Uterus (tissue), 4 donors: ENCODE measurements around the gene DTX2. TPM values are rescaled to one million over a fixed set of nuclear protein-coding genes. Genes with fewer than 3 reads are reported as not detected.
"Not testable (repeated sequence)": the region's sequence is repeated elsewhere in the genome, so short reads cannot be mapped to it uniquely, and the experiment has no call there.

Experiments used
- DNase-seq, 2 donors: peaks; one replicate each; pipeline ENCODE4 v3.0.0-alpha.2; 2019 to 2020
- H3K27ac ChIP-seq, 2 donors: fragments of 200-600 bp; sonication (generic); 1 replicate in 1 of 2; 2 replicates in 1 of 2; pipeline ENCODE4 v1.5.1; 2016 to 2018
- H3K27me3 ChIP-seq, 2 donors: fragments of 200-600 bp; sonication (generic); one replicate each; pipeline ENCODE4 v1.5.1; 2018 to 2019; ENCODE audit warnings: control low read depth in 1 of 2
- H3K36me3 ChIP-seq, 2 donors: fragments of 200-600 bp; sonication (generic); one replicate each; pipeline ENCODE4 v1.5.1; 2019; ENCODE audit warnings: control low read depth in 1 of 2
- H3K4me1 ChIP-seq, 2 donors: fragments of 200-600 bp; sonication (generic); one replicate each; pipeline ENCODE4 v1.5.1; 2018 to 2019; ENCODE audit warnings: control low read depth in 1 of 2
- H3K4me3 ChIP-seq, 2 donors: fragments of 200-600 bp; sonication (generic); 1 replicate in 1 of 2; 2 replicates in 1 of 2; pipeline ENCODE4 v1.5.1; 2018 to 2019; ENCODE audit warnings: mild to moderate bottlenecking in 1 of 2
- H3K9me3 ChIP-seq, 2 donors: fragments of 200-600 bp; sonication (generic); one replicate each; pipeline ENCODE4 v1.5.1; 2019; ENCODE audit warnings: control low read depth in 1 of 2
- intact Hi-C: fragments of 100-400 bp; cut with DNase I; formaldehyde crosslinking; loops from one replicate; pipeline ENCODE4 v1.15.1; 2023; ENCODE audit warnings: low total_unique reads
- total RNA-seq, 4 donors: library from RNA; depleted of rRNA in 3 of 4; stranded (reverse); fragments of >200 nt in 3 of 4; gene quantifications; one replicate each; pipeline versions ENCODE4 v1.1.0 to v1.2.4, GENCODE V29; 2014 to 2023
- donor health status: DM: yes; HTN: yes; CAD: no.

The DTX2 gene
- total RNA-seq, 4 donors from 2014 or later, result 6.9 to 41.5 (median 25.5) TPM

- H3K36me3 ChIP-seq, DNase-seq, H3K4me1 ChIP-seq, H3K4me3 ChIP-seq, H3K27me3 ChIP-seq, H3K27ac ChIP-seq, intact Hi-C loops, H3K9me3 ChIP-seq: not testable (repeated sequence)
Observed at GRCh38 chr7:76441792-76442191, 19.7 kb upstream of the DTX2 start.

- intact Hi-C loops, DNase-seq, H3K36me3 ChIP-seq, H3K27ac ChIP-seq, H3K4me3 ChIP-seq, H3K9me3 ChIP-seq, H3K27me3 ChIP-seq, H3K4me1 ChIP-seq: not testable (repeated sequence)
Observed at GRCh38 chr7:76442664-76443446, 18.7 kb upstream of the DTX2 start.

DNA sequence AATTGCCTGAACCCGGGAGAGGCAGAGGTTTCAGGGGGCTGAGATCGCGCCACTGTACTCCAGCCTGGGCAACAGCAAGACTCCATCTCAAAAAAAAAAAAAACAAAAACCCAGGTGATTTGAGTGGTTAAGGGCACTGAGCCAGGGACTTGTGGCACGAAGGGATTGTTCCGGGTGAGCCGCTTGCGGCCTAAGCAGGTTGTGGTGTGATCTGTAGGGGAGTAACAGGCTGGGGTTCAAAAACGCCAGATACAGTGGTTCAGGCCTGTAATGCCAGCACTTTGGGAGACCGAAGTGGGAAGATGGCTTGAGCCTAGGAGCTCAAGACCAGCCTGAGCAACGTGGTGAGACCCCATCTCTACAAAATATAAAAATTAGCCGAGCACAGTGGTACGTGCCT, 17.7 kb upstream of the DTX2 start:
- H3K4me1 ChIP-seq, DNase-seq, intact Hi-C loops, H3K36me3 ChIP-seq, H3K9me3 ChIP-seq, H3K27me3 ChIP-seq, H3K27ac ChIP-seq, H3K4me3 ChIP-seq: not testable (repeated sequence)

DNA sequence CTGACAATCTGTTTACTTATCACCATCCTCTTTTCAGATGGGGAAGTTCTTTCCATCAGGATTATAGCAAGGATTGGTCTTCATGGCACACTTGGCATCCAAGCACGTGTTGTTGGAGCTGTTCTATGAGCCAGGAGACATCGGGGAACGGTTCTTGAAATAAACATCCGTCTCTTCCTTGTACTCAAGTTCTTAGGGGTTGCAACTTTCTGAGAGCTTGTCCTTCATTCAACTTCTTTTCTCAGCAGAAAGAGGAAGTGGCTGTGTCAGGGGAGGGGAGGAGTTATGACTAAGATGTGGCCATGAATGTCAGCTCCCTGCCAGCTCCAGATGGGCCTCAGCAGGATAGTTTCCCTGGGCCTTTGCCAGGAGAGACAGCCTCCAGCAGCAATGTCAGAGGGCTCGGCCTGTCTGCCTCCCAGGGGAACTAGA, 15.9 kb upstream of the DTX2 start:
- intact Hi-C loops, H3K4me1 ChIP-seq, H3K4me3 ChIP-seq, H3K36me3 ChIP-seq, DNase-seq, H3K9me3 ChIP-seq, H3K27me3 ChIP-seq: not testable (repeated sequence)
- peak overlapping the region; percentile 33 to 39 for H3K27ac ChIP-seq

DNA sequence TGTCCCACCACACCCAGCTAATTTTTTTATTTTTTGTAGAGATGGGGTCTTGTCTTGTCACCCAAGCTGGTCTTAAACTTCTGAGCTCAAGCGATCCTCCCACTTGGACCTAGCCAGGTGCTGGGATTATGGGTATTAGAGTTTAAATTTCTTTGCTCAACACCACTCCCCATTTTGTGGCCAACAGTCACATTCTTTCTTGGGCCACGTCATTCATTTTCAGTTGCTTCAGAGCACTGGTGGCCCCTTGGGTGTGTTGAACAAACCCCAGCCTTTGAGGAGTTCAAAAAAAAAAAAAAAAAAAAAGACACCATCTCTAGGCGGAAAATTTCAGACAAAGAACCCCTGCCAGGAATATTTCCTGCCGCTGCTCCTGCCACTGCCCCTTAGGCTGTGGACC, 4.5 kb upstream of the DTX2 start:
- H3K9me3 ChIP-seq, H3K27me3 ChIP-seq, H3K36me3 ChIP-seq, H3K4me1 ChIP-seq, intact Hi-C loops, DNase-seq, H3K27ac ChIP-seq, H3K4me3 ChIP-seq: not testable (repeated sequence)

GRCh38 chr7:76458504-76458903, 3.0 kb upstream of the DTX2 start:
- DNase-seq, intact Hi-C loops, H3K4me3 ChIP-seq, H3K36me3 ChIP-seq, H3K27me3 ChIP-seq, H3K4me1 ChIP-seq, H3K9me3 ChIP-seq, H3K27ac ChIP-seq: not testable (repeated sequence)

DNA sequence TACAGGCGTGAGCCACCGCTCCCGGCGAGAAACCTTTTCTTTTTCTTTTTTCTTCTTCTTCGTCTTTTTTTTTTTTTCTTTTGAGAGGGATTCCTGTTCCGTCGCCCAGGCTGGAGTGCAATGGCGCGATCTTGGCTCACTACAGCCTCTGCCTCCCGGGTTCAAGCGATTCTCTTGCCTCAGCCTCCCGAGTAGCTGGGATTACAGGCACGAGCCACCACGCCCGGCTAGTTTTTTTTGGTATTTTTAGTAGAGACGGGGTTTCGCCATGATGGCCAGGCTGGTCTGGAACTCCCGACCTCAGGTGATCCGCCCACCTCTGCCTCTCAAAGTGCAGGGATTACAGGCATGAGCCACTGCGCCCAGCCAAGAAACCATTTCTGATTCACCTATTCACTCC, 742 bp upstream of the DTX2 start:
- H3K27ac ChIP-seq, H3K9me3 ChIP-seq, H3K4me3 ChIP-seq, H3K4me1 ChIP-seq, H3K27me3 ChIP-seq, DNase-seq, H3K36me3 ChIP-seq, intact Hi-C loops: not testable (repeated sequence)

DNA sequence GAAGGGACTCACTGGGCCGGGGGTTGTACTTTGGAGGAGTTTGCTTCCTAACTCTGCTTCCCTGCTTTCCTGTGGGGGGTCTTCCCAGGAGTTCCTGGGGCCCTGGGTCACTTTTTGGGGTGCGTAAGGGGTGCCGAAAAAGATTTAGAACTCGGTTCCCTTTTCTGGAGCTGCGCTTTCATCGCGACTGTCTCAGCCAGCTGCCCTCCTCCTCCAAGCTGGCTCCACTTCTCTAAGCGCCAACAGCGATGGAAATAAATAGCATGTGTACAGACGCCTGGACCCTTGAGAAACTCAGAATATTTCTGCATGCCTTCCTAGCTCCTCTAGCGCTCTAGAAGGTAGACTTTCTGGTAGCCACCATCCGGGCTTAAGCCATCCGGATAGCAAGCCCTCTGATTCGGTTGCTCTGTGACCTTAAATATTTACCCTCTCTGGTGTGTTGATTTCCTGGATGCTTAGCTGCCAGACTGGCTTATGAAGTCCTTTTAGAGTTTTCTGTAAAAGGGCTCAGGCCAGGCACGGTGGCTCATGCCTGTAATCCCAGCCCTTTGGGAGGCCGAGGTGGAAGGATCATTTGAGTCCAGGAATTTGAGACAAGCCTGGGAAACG, 868 bp downstream of the DTX2 start:
- H3K27me3 ChIP-seq, intact Hi-C loops, H3K9me3 ChIP-seq: not testable (repeated sequence)

GRCh38 chr7:76464959-76465358, 3.5 kb downstream of the DTX2 start:
- intact Hi-C loops, H3K4me3 ChIP-seq, H3K9me3 ChIP-seq, H3K27ac ChIP-seq, H3K27me3 ChIP-seq, H3K4me1 ChIP-seq, DNase-seq, H3K36me3 ChIP-seq: not testable (repeated sequence)

More for the DNA sequence above, 868 bp downstream of the DTX2 start:
- not testable (repeated sequence) for H3K4me3 ChIP-seq, H3K36me3 ChIP-seq, DNase-seq, H3K4me1 ChIP-seq, H3K27ac ChIP-seq

- H3K27me3 ChIP-seq, H3K9me3 ChIP-seq, intact Hi-C loops, H3K4me3 ChIP-seq, H3K4me1 ChIP-seq, DNase-seq, H3K36me3 ChIP-seq: not testable (repeated sequence)
- peak overlapping the region in 1 of 2 donors; percentile 83 for H3K27ac ChIP-seq
Observed at GRCh38 chr7:76465950-76466349, 4.4 kb downstream of the DTX2 start.

GRCh38 chr7:76467743-76468404, 6.4 kb downstream of the DTX2 start:
- peak overlapping the region in 1 of 2 donors; percentile 26 for H3K27ac ChIP-seq
- H3K27me3 ChIP-seq, H3K4me3 ChIP-seq, H3K9me3 ChIP-seq, intact Hi-C loops, H3K36me3 ChIP-seq, H3K4me1 ChIP-seq: not testable (repeated sequence)
- peak; percentile 21 to 35 for DNase-seq

DNA sequence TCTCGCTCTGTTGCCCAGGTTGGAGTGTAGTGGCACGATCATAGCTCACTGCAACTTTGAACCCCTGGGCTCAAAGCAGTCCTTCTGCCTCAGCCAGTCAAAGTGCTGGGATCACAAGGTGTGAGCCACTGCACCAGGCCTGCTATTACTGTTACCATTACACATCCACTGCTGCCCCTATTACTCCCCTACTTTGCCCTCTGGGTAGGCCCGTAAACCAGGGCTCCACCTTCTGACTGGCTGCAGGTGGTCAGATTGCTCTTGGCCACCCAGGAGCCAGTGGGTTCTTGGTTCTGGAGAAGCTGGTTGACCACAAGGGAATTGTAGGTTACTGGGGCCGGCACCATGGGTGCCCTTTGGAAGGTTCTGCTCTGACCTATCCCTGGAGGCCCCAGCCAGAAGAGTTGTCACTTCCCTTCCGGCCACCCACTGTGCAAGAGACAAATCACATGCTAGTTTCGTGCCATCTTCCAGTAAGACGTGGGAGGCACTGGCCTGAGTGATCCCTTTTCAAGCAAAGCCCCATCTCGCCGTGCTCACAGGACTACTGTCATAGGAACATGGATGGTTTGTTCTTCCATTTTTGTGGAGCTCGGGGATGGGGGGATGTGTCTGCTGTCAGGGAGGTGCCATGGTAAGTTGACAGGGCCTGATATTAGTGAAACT, 10.2 kb downstream of the DTX2 start:
- H3K9me3 ChIP-seq, H3K27me3 ChIP-seq, intact Hi-C loops: not testable (repeated sequence)

GRCh38 chr7:76473097-76473496, 11.6 kb downstream of the DTX2 start:
- H3K4me3 ChIP-seq, H3K9me3 ChIP-seq, intact Hi-C loops, H3K4me1 ChIP-seq, H3K36me3 ChIP-seq, H3K27ac ChIP-seq, DNase-seq, H3K27me3 ChIP-seq: not testable (repeated sequence)

More for the DNA sequence above, 10.2 kb downstream of the DTX2 start:
- not testable (repeated sequence) for H3K36me3 ChIP-seq, H3K27ac ChIP-seq, DNase-seq, H3K4me3 ChIP-seq, H3K4me1 ChIP-seq
